HG03175 (cell line): ENCODE measurements around the gene GIMAP8.

Experiments
- ATAC-seq: cut with Tn5 transposase; IDR thresholded peaks from one replicate; pipeline ENCODE4 v1.9.1; 2021; ENCODE audit warnings: mild to moderate bottlenecking, moderate library complexity; ENCODE audit not compliant: unreplicated experiment

Gene GIMAP8

GRCh38 chr7:150450491-150451001 is at the start of gene GIMAP8:
Gene GIMAP8 (plus strand): TSS chr7:150450630. CDS start chr7:150466699, 16,069 bp downstream.
- ATAC-seq, result peak; percentile 47

DNA sequence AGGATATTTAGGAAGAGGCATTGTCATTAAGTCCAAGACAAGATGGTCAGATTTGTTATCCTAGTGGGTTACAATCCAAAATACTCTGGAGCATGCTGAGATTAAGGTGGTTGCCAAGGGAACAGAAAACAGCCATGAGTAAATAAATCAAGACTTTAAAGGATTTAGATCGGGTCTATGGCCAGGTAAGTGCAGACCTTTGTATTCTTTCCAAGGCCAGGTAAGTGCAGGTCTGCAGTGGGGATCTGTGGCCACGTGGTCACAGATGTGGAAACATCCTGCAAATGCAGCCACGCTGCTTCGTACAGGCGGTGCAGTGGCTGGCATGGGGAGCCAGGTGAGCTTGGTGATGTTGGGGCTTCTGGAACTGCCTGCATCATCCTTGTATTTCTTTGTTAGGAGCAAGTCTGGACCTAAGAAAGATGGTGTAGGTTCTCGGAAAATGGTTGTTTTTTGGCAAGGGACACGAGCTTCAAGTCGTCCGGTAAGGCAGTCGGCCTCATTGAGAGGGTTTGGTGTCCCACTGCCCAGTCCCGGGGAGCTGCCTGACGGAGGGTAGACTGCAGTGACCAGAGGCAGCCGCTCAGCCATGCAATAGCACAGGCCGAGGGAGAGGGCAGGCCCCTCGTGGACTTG is 49.5 kb upstream of the GIMAP8 start:
- ATAC-seq, result no peak

- ATAC-seq, result no peak
Observed at GRCh38 chr7:150401424-150401790, 49.0 kb upstream of the GIMAP8 start.

DNA sequence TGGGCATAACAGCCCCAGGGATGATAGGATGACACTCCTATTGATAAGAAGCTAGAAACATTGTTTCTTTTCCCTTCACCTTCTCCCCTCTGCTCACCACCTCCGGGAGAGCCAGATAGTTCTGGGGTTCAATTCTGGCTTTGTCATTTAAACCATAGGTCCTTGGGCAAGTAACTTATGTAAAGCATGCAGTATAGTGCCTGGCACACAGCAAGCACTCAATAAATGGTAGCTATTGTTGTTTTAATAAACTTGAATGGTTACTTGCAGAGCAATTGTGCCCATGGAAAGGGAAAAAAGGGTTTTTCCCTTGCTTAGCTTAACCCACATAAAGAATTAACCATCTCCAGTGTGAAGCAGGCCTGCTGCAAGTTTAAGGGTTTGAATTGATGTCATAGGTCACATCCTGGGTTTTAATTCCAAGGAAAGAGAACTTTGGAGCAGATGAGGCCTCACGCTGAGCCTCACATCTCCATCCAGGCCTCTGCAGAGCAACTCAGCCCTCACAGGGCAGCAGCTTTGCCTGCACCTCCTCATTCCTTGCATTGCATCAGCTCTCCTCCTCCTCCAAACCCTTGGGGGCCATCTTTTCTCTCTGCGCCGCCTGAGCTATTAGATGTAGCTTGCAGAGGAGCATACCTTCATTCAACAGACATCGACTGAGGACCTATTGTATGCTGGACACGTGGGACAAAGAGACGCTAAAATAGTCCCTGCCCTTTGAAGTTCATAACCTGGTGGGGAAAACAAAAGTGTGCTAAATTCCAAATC is 48.4 kb upstream of the GIMAP8 start:
- no peak for ATAC-seq

DNA sequence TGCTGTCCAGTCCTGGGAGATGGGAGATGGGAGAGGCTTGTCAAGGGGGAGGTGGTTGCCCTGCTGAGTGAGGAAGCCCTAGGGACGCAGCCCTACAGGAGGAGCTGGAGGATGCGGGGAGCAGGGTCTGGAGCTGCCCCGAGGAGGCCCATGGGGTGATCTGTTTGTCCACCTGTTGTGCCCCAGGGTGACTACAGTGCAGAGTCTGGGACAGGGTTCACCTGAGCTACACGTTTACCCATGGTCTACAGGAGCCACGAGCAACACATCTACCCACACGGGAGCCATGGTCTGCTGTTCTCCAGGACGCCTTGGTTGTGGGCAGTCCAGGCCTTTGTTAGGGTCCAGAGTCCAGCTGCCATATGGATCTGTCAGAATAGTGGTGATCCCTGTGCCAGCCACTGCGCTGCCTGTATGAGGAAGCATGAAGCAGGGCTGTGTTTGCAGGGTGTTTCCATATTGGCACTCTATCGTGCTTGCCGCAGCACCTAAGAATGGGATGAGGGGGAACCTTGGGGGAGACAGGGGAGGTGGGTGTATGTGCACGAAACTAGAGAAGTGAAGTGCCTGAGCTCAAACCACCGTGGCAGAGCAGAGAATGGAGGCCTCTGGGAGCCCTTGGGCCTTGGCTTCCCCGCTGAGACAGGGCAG is 47.6 kb upstream of the GIMAP8 start:
- ATAC-seq, result no peak

GRCh38 chr7:150403376-150404171 is 46.9 kb upstream of the GIMAP8 start:
- no peak for ATAC-seq

- no peak for ATAC-seq
Observed at GRCh38 chr7:150404172-150404804, 46.1 kb upstream of the GIMAP8 start.

DNA sequence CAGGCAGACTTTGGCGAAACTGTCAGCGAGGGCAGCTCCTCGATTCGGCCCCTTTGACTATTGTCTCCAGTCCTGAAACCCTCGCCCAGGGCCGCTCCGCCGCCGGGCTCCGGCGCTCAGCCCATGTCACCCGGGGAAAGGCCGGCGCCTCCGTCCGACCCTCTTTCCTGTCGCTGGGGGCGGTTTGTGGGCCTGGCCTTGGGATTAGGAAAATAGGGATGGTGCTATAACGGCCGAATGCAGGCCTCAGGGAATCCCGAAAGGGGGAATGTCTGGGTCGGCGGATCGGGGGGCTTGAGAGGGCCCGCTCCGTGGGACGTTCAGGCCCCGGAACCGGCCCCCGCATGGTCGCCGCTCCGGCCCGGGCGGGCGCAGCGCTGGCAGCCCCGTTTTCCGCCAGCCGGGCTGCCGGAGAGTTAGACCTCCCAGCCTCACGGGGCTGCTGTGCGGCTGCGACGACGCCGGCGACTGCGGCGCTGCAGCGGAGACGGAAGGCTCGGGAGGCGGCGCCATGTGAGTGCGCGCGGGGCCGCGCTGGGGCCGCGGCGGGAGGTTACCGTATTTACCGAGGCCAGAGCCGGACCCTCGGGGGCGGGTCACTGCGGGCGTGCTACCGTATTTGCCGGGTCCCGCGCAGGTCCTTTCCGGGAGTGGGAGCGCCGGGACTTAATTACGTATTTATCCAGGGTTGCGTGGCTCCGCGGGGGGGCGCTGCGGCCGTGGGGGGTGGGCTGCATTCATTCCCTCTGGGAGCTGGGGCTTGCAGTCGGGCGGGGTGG is 45.4 kb upstream of the GIMAP8 start:
- peak; percentile 46 for ATAC-seq

- ATAC-seq, result no peak
Observed at GRCh38 chr7:150405584-150406311, 44.7 kb upstream of the GIMAP8 start.

DNA sequence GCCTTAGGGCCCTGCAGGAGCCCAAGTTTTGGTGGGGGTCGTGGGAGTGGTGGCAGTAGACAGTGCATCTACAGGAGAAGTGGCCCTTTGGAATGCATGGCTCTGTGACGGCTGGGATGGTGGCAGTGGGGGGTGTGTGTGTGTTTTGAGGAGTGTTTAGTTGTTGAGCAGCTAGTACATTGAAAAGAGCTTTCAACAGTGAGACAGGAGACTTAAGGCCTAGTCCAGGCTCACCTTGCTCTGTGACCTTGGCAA is 44.2 kb upstream of the GIMAP8 start:
- ATAC-seq, result no peak

DNA sequence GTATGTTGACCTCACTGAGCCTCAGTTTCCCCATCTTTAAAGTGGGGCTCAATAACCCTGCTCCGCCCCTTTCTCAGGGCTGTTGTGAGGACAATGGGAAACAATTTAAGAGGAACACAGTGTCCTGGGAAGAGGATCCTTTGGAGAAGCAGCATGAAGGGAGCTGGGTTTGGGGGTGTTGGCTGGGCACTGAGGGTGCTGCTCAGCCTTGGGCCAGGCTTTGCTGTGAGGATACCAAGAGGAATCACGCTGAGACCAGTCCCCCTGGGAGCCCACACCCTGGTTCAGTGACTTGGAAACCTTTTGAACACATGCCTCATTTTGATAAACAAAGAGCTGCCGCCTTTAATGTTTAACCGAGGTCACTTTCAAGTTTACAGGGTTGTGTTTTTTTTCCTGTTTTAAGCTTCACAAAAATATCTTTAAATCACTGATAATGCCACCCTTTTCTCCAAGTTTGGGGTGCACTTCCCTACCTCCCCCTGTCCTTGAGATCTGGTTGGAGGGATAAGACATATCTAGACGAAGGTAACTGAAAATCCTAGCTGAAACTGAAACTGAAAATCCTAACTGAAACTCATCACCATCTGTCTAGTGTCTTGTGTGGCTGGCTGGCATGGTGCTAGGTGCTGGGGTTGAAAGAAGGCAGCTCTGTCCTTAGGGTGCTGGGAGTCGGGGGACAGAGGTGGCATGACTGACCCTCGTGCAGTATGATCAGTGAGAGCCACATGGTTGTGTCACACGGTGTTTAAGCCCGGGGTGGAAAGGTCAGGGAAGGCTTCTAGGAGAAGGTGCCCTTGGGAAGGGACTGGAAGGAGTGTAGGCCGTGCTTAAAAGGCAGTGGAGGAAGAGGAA is 43.6 kb upstream of the GIMAP8 start:
- peak; percentile 67 for ATAC-seq

DNA sequence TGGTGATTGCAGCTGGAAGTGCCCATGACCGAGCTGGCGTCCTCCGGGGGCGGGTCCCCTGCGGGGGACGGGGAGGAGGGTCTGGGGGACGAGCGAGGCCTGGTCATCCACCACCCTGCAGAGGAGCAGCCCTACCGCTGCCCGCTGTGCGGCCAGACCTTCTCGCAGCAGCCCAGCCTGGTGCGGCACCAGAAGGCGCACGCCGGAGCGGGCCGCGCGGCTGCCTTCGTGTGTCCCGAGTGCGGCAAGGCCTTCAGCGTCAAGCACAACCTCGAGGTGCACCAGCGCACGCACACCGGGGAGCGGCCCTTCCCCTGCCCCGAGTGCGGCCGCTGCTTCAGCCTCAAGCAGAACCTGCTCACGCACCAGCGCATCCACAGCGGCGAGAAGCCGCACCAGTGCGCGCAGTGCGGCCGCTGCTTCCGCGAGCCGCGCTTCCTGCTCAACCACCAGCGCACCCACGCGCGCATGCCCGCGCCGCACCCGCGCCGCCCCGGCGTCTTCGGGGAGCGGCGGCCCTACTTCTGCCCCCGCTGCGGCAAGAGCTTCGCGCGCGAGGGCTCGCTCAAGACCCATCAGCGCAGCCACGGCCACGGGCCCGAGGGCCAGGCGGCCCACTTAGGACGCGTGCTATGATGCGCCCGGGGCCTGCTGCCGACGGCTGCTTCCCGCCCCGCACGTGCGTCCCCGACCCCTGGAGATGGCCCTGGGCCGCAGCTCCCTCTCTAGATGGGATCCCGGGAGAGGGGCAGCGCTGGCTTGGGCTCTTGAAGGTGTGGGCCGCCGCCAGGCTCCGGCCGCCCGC is 42.6 kb upstream of the GIMAP8 start:
- ATAC-seq, result no peak

- peak; percentile 33 for ATAC-seq
Observed at GRCh38 chr7:150408393-150409299, 41.8 kb upstream of the GIMAP8 start.

DNA sequence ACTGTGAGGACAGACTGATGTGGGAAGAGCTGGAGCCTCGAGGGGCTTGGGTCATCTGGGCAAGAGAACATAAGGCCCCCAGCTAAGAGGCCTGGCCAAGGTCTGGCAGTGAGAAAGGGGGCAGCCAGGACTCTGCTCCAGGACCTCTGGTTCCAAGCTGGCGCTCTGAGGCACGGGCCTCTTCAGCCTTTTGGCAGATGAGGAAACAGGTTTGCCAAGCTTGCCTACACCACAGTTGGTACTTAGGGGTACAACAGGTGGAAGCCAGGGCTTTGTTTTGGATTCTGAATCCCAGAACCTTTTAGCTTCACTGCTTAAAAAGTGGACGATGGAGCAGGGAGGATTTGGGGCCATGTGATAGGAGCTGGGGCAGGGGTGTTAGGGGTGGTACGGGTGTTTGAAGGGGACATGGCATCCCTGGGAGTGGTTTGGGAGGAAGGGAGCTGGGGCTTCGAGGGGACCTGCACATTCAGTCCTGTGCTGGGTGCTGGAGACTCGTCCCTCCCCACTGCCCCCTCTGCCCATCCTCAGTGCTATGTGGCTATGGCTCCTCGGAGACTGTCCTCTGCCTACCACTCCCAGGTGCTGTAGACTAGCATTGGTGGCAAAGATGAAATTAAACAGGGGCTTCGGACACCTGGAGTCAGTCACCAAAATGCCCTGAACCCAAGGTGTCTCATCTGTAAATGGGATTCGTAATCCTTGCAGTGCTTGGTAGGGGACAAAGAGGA is 41.0 kb upstream of the GIMAP8 start:
- no peak for ATAC-seq

DNA sequence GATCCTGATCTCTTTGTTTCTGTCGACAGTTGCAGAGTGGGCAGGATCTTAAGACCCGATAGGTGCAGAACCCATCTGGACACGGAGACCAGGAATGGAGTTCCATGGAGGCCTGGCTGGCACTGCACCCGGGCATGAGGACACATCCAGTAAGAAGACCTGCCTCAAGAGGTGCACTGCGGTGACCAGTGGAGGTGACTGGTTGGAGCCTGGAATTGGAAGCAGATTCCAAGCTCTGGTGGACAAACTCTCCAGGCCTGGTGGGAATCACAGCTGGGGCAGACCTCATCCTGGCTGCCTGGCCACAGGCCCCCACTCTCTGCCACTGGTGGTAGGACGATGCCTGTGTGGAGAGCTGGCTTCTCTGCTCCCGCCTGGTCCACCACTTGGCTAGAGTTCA is 40.3 kb upstream of the GIMAP8 start:
- no peak for ATAC-seq
